SK-N-SH (cell line): ENCODE measurements around the gene EEFSEC. TPM values are rescaled to one million over a fixed set of nuclear protein-coding genes. Genes with fewer than 3 reads are reported as not detected.
A peak's percentile ranks its signal among the peaks of the same experiment; 100 is the strongest.

Experiments used
- CTCF ChIA-PET: fragments of 300-600, 350-600 bp; formaldehyde crosslinking; extraction: SDS; loops from one replicate; lab custom pipeline; 2021; lab: Yijun Ruan, JAX
- POLR2A ChIA-PET: fragments of 350-600 bp; sonication (Branson Sonifier 250); formaldehyde crosslinking; extraction: SDS; loops from one replicate; lab custom pipeline; 2020; ENCODE audit warnings: antibody characterized with exemption, inconsistent platforms; lab: Yijun Ruan, JAX
- DNase-seq: peaks from one replicate; pipeline ENCODE4 v3.0.0; 2012
- H2AFZ ChIP-seq: fragments of 200-600 bp; sonication (generic); 2 replicates; pipeline ENCODE4 v1.8.1; 2016; ENCODE audit warnings: antibody characterized with exemption, mild to moderate bottlenecking, low read depth
- H3F3A ChIP-seq: fragments of 200-600 bp; sonication (generic); replicated peaks from 2 replicates; pipeline ENCODE3; 2016; ENCODE audit warnings: antibody characterized with exemption, mild to moderate bottlenecking; ENCODE audit not compliant: insufficient read depth
- H3K27ac ChIP-seq, 2 experiments: fragments of 200-500 bp in 1 of 2; fragments of 200-600 bp in 1 of 2; sonication (Bioruptor generic) in 1 of 2; sonication (generic), shearing (Covaris generic) in 1 of 2; 2 replicates each; pipeline versions ENCODE4 v1.5.1 to v1.6.1; 2014 to 2016; ENCODE audit warnings: low read depth in 2 of 2, inconsistent platforms in 1 of 2, low read length in 1 of 2, mild to moderate bottlenecking in 1 of 2, mixed read lengths in 1 of 2
- H3K27me3 ChIP-seq: fragments of 200-600 bp; sonication (generic), shearing (Covaris generic); 2 replicates; pipeline ENCODE4 v1.6.1; 2016; ENCODE audit warnings: mixed run types; ENCODE audit not compliant: insufficient read depth
- H3K36me3 ChIP-seq, 2 experiments: fragments of 200-500 bp in 1 of 2; fragments of 200-600 bp in 1 of 2; sonication (Bioruptor generic) in 1 of 2; sonication (generic) in 1 of 2; replicated peaks in 1 of 2; 2 replicates each; pipeline versions ENCODE3 to v1.5.1; 2014 to 2016; ENCODE audit warnings: low read length in 1 of 2, mild to moderate bottlenecking in 1 of 2; ENCODE audit not compliant: insufficient read depth in 2 of 2, control insufficient read depth in 1 of 2
- H3K4me1 ChIP-seq, 2 experiments: fragments of 200-500 bp in 1 of 2; fragments of 200-600 bp in 1 of 2; sonication (Bioruptor generic) in 1 of 2; sonication (generic), shearing (Covaris generic) in 1 of 2; 2 replicates each; pipeline versions ENCODE4 v1.5.1 to v1.6.1; 2014 to 2016; ENCODE audit warnings: low read depth in 1 of 2, low read length in 1 of 2, mixed run types in 1 of 2; ENCODE audit not compliant: insufficient read depth in 2 of 2, control insufficient read depth in 1 of 2
- H3K4me2 ChIP-seq: fragments of 200-600 bp; sonication (generic), shearing (Covaris generic); 2 replicates; pipeline ENCODE4 v1.6.1; 2017; ENCODE audit warnings: mixed run types
- H3K4me3 ChIP-seq, 2 experiments: fragments of 200-500 bp in 1 of 2; fragments of 200-600 bp in 1 of 2; sonication (Bioruptor generic) in 1 of 2; sonication (generic), shearing (Covaris generic) in 1 of 2; 2 replicates each; pipeline versions ENCODE4 v1.5.1 to v1.8.1; 2014 to 2016; ENCODE audit warnings: low read depth in 2 of 2, inconsistent platforms in 1 of 2, low read length in 1 of 2, mild to moderate bottlenecking in 1 of 2, mixed read lengths in 1 of 2, moderate library complexity in 1 of 2
- H3K79me2 ChIP-seq: fragments of 200-600 bp; sonication (generic); 2 replicates; pipeline ENCODE4 v1.8.1; 2017; ENCODE audit warnings: mild to moderate bottlenecking; ENCODE audit not compliant: insufficient read depth
- H3K9ac ChIP-seq: fragments of 200-600 bp; sonication (generic); 2 replicates; pipeline ENCODE4 v1.6.1; 2017; ENCODE audit warnings: mixed run types
- H3K9me2 ChIP-seq: fragments of 200-600 bp; sonication (generic); 2 replicates; pipeline ENCODE4 v1.6.1; 2017; ENCODE audit warnings: mixed run types
- H3K9me3 ChIP-seq: fragments of 200-600 bp; sonication (generic); 2 replicates; pipeline ENCODE4 v1.6.1; 2017; ENCODE audit warnings: mixed run types, mild to moderate bottlenecking, moderate library complexity
- H4K20me1 ChIP-seq: fragments of 200-600 bp; sonication (generic); 2 replicates; pipeline ENCODE4 v1.6.1; 2017; ENCODE audit warnings: mild to moderate bottlenecking, mixed run types; ENCODE audit not compliant: insufficient read depth
- CHD2 ChIP-seq: fragments of 150-350 bp; IDR thresholded peaks from 2 replicates; pipeline ENCODE4 v1.6.1; 2018; ENCODE audit warnings: low read length; ENCODE audit not compliant: partially characterized antibody
- FOSL2 ChIP-seq: IDR thresholded peaks from 2 replicates; pipeline ENCODE4 v1.4.0; 2012; ENCODE audit warnings: low read depth, mild to moderate bottlenecking, moderate library complexity, borderline replicate concordance
- FOXJ3 ChIP-seq: sonication (generic); formaldehyde crosslinking; IDR thresholded peaks from 2 replicates; pipeline ENCODE4 v1.5.1; 2020; ENCODE audit warnings: mild to moderate bottlenecking, missing genetic modification reagents
- FOXM1 ChIP-seq: IDR thresholded peaks from 2 replicates; pipeline ENCODE4 v1.4.0; 2012; ENCODE audit warnings: low read depth, mild to moderate bottlenecking
- JUND ChIP-seq: IDR thresholded peaks from 2 replicates; pipeline ENCODE4 v1.4.0; 2012
- SIN3A ChIP-seq: IDR thresholded peaks from 2 replicates; pipeline ENCODE4 v1.6.1; 2012; ENCODE audit warnings: low read depth, mild to moderate bottlenecking, low read length, moderate library complexity, borderline replicate concordance
- TCF12 ChIP-seq: IDR thresholded peaks from 2 replicates; pipeline ENCODE4 v1.4.0; 2012
- TEAD4 ChIP-seq: IDR thresholded peaks from 2 replicates; pipeline ENCODE4 v1.4.0; 2012; ENCODE audit warnings: mild to moderate bottlenecking, borderline replicate concordance; ENCODE audit not compliant: insufficient read depth
- ZBTB33 ChIP-seq: IDR thresholded peaks from 2 replicates; pipeline ENCODE4 v1.4.0; 2012; ENCODE audit warnings: low read depth, borderline replicate concordance
- WGBS: methylation state at CpG from one replicate; pipeline ENCODE4 v1.1.6; 2017; ENCODE audit warnings: low lambda C conversion rate; 5-methylcytosine and 5-hydroxymethylcytosine counted together
- polyA plus RNA-seq, 3 experiments: library from polyadenylated mRNA; depleted of rRNA; stranded (reverse); fragments of >200 nt; gene quantifications; 2 replicates each; pipeline ENCODE4 v1.2.3, GENCODE V29; 2012
- TF ChIP-seq, protein P1 (sequence below): fragments of 150-350 bp; IDR thresholded peaks from 2 replicates; pipeline ENCODE4 v1.6.1; 2017; ENCODE audit warnings: antibody characterized with exemption, low read length, low read depth, borderline replicate concordance
- TF ChIP-seq, protein P2 (sequence below): fragments of 200-600 bp; sonication (generic); IDR thresholded peaks from 2 replicates; pipeline ENCODE4 v1.6.1; 2017; ENCODE audit warnings: antibody characterized with exemption, mild to moderate bottlenecking, moderate library complexity
- TF ChIP-seq, protein P3 (sequence below): IDR thresholded peaks from 2 replicates; pipeline ENCODE4; 2012
- TF ChIP-seq, protein P4 (sequence below): fragments of 150-350 bp; IDR thresholded peaks from 2 replicates; pipeline ENCODE4 v1.6.1; 2016; ENCODE audit warnings: mild to moderate bottlenecking, low read depth, low read length

The EEFSEC gene
- polyA plus RNA-seq, 1 of the 3 experiments (the other 2 are of a cell fraction) = 12.4 TPM

DNA sequence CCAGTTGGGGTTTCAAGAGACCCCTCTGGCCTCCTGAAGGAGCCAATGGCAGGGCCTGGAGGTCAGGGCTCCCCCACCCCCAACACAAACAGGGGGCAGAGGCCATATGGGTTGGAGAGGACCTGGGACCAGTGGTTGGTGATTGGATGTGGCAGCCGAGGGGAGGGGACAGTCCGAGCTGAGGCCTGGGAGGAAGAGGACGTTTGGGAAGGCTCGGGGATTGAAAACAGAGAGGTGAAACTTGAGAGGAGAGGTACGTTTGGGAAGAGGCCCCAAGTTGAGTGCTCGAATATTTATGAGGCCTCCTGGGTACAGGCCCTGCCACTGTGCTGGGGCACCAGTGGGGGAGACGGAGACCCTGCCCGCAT, 259.7 kb downstream of the EEFSEC start:
- no peaks in the 10 kb centered on the region for H3K36me3 ChIP-seq
- H4K20me1 ChIP-seq = no peaks in the 10 kb centered on the region
- H2AFZ ChIP-seq = no peak overlapping the region
- CTCF ChIA-PET = interaction anchor here (1.0 to 7.2 kb wide), 7 partner anchors 9 to 318 kb away, joined by 3 to 44 read pairs (median 3); no protein-coding TSS in a partner anchor
- TF ChIP-seq, protein P1, sequence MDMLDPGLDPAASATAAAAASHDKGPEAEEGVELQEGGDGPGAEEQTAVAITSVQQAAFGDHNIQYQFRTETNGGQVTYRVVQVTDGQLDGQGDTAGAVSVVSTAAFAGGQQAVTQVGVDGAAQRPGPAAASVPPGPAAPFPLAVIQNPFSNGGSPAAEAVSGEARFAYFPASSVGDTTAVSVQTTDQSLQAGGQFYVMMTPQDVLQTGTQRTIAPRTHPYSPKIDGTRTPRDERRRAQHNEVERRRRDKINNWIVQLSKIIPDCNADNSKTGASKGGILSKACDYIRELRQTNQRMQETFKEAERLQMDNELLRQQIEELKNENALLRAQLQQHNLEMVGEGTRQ = no peak
- TF ChIP-seq, protein P2, sequence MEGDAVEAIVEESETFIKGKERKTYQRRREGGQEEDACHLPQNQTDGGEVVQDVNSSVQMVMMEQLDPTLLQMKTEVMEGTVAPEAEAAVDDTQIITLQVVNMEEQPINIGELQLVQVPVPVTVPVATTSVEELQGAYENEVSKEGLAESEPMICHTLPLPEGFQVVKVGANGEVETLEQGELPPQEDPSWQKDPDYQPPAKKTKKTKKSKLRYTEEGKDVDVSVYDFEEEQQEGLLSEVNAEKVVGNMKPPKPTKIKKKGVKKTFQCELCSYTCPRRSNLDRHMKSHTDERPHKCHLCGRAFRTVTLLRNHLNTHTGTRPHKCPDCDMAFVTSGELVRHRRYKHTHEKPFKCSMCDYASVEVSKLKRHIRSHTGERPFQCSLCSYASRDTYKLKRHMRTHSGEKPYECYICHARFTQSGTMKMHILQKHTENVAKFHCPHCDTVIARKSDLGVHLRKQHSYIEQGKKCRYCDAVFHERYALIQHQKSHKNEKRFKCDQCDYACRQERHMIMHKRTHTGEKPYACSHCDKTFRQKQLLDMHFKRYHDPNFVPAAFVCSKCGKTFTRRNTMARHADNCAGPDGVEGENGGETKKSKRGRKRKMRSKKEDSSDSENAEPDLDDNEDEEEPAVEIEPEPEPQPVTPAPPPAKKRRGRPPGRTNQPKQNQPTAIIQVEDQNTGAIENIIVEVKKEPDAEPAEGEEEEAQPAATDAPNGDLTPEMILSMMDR = no peak
- TF ChIP-seq CHD2 = no peak
- no peak for TF ChIP-seq SIN3A
- TF ChIP-seq, protein P3, sequence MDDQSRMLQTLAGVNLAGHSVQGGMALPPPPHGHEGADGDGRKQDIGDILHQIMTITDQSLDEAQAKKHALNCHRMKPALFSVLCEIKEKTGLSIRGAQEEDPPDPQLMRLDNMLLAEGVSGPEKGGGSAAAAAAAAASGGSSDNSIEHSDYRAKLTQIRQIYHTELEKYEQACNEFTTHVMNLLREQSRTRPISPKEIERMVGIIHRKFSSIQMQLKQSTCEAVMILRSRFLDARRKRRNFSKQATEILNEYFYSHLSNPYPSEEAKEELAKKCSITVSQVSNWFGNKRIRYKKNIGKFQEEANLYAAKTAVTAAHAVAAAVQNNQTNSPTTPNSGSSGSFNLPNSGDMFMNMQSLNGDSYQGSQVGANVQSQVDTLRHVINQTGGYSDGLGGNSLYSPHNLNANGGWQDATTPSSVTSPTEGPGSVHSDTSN = no peak
- TF ChIP-seq FOXM1 = no peak
- TF ChIP-seq, protein P4, sequence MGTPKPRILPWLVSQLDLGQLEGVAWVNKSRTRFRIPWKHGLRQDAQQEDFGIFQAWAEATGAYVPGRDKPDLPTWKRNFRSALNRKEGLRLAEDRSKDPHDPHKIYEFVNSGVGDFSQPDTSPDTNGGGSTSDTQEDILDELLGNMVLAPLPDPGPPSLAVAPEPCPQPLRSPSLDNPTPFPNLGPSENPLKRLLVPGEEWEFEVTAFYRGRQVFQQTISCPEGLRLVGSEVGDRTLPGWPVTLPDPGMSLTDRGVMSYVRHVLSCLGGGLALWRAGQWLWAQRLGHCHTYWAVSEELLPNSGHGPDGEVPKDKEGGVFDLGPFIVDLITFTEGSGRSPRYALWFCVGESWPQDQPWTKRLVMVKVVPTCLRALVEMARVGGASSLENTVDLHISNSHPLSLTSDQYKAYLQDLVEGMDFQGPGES = no peak
- no peak for TF ChIP-seq FOXJ3 (CRISPR knock-in tag)
- TF ChIP-seq FOSL2 = no peak
- TF ChIP-seq ZBTB33 = no peak
- no peak for TF ChIP-seq TCF12
- TF ChIP-seq TEAD4 = no peak
- no peak for TF ChIP-seq JUND
- POLR2A ChIA-PET = interaction anchor here (1.4 to 6.3 kb wide), 6 partner anchors 17 to 134 kb away, joined by 3 to 100 read pairs (median 27); no protein-coding TSS in a partner anchor
- peaks cover 0 to 96% of the 10 kb centered on the region in 2 experiments; a peak in 1 of 4 replicates for H3K4me1 ChIP-seq
- H3K9ac ChIP-seq = no peak overlapping the region
- no peak overlapping the region for H3K4me3 ChIP-seq
- H3K79me2 ChIP-seq = no peaks in the 10 kb centered on the region
- H3K9me2 ChIP-seq = no peaks in the 10 kb centered on the region
- H3F3A ChIP-seq = no peaks in the 10 kb centered on the region
- H3K27me3 ChIP-seq = no peaks in the 10 kb centered on the region
- H3K4me2 ChIP-seq = no peak overlapping the region
- no peaks in the 10 kb centered on the region for H3K9me3 ChIP-seq
- DNase-seq = no peak
- WGBS = 89% methylated on average over 8 of the region's 8 CpGs
- peak overlapping the region in 1 of 2 experiments; percentile 100; a peak in 2 of 4 replicates for H3K27ac ChIP-seq
